ENCODE results near the gene ACBD4.

GRCh38 chr17:45086391-45086790 is 49.1 kb upstream of the ACBD4 start:
- TF ChIP-seq CTCF (conservative IDR thresholded peaks at IDR 0.05; ENCODE audit: low read length) (no peak), EZH2phosphoT487 (IDR thresholded peaks at IDR 0.05; ENCODE audit: borderline replicate concordance) (no peak)

Measured in Loucy (cell line).